ENCODE data around the gene CAND2. TPM values are rescaled to one million over a fixed set of nuclear protein-coding genes. Genes with fewer than 3 reads are reported as not detected.

CAND2 gene
- total RNA-seq (2014; rRNA removed): 0.90 and 2.1 TPM in 2 replicates
- 1.6 TPM for polyA plus RNA-seq (2012)

DNA sequence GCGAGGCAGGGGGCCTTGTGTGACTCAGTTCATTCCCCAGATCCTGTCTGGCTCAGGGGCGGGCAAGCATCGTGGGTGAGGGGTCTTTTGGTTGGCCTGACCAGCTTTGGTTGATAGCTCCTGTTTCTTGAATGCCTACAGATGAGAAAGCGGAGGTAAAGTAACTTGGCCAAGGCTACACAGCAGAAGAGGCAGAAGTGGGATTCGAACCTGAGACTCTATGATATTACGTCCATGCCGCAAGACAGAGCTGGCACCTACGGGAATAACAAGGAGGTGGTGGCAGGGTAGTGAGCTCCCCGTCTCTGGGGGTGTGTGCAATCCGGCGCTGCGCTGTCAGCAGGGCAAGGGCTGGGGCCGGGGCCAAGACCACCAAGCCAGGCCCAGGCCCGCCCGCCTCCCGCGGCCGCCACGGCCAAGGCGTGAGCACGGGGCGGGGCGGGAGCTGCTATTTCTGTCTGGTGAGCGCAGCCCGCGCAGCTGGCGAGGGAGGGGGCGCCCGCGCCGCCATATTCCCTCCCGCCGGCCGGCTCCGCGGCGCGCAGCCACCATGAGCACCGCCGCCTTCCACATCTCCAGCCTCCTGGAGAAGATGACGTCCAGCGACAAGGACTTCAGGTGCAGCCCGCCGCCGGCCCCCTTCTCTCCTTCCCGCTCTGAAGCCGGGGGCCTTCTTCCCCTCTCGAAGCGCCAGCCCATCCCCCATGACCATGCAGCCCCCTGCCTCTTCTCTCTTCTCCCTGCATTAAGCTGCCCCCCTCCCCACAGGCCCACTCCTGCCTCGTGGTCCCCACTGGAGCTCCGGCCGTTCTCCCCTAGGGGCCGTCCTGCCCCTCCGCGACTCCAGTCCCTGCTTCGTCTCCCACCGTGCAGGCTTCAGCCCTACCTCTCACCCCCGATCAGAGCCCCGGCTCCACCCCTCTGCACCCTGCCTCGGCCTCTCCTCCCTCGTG is at the start of gene CAND2:
TSS of gene CAND2 (plus strand) at position 510 of the 953 bp plus-strand sequence. CDS start at position 551, 41 bp downstream.
- DNase-seq (ENCODE audit: low read depth): peak; percentile 12

DNA sequence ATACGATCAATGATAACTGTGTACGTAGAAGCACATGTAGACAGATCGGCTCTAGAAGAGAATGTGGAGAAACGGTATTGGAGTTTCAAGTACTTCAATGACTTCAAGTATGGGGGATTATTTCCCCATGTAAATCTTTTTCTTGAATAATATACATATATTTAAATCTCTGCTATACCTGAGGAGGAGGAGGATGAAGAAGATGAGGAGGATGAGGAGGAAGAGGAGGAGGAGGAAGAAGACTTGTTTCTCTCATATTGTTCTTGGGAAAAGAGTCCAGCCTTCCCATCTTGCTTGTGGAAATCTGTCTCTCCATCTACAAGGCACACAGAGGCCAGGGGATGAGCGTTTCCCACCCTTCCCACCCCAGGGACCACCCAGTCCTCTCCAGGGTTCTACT is 48.0 kb upstream of the CAND2 start:
- no peak for DNase-seq (ENCODE audit: low read depth)

DNA sequence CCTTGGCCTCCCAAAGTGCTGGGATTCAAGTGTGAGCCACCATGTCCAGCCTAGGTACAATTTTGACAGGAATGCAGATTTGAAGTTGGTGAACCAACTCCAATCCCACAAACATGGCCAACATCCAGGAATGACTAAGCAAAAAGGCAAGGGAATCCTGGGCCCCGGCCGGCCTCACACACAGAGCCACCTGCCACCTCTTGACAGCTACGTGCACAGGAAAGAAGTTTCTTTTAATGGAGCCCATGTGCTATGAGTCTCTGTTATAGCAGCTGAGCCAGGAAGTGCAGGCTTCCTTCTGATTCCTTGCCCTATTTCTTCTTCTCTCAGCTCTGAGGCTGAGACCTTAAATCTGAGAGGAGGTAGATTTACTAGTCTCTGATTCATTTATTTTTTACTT is 46.3 kb upstream of the CAND2 start:
- DNase-seq (ENCODE audit: low read depth): peak; percentile 89

- peak; percentile 84 for DNase-seq (ENCODE audit: low read depth)
Observed at GRCh38 chr3:12750658-12751071, 45.8 kb upstream of the CAND2 start.

DNA sequence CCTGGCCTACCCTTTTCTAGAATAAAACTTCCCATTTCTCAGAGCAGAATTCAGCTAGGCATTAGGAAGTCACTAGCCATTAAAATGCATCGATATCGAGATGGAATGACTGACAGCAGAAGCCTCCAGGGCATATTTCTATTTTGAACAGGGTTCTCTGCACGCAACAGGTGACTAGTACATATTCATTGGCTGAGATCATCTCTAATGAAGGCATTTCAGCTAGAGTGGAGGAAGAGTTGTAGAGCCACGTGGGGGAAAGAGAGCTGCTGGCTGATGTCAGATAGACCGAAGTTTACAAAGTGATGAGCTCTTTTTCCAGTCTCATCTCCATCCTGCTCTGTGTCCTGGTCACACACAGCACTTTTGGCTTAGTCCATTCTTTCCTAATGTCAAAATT is 44.9 kb upstream of the CAND2 start:
- DNase-seq (ENCODE audit: low read depth): no peak

DNA sequence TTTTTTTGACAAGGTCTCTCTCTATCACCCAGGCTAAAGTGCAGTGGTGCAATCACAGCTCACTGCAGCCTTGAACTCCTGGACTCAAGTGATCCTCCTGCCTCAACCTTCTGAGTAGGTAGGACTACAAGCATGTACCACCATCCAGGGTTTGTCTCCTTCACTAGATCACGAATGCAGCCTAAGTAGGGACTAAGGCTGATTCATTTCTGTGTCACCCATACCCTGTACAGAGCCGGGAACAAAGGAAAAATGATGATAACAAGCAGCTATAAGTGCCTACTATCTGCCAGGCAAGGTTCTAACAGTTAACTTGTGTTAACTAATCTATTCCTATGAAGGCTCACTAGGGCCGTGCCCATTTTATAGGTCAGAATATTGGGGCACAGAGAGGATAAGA is 44.4 kb upstream of the CAND2 start:
- no peak for DNase-seq (ENCODE audit: low read depth)

DNA sequence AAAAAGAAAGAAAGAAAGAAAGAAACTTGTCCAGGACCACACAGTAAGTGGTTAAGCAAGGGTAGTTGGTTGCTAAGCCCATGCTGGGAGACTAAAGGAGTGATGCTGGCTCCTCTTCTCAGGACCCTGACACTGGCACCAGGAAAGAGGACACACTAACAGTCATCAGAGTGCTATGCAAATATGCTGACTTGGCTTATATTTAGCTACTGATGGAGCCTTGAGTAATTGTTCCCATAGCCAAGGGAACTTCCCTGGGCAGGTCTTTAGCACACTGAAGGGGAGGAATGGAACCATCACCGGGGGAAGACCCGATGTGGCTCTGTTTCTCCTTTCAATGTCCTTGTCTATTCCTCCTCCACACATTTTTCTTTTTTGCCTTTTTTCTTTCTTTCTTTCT is 43.7 kb upstream of the CAND2 start:
- DNase-seq (ENCODE audit: low read depth): no peak

GRCh38 chr3:12753275-12754028 is 43.0 kb upstream of the CAND2 start:
- DNase-seq (ENCODE audit: low read depth): no peak

- no peak for DNase-seq (ENCODE audit: low read depth)
Observed at GRCh38 chr3:12754313-12754712, 42.2 kb upstream of the CAND2 start.

DNA sequence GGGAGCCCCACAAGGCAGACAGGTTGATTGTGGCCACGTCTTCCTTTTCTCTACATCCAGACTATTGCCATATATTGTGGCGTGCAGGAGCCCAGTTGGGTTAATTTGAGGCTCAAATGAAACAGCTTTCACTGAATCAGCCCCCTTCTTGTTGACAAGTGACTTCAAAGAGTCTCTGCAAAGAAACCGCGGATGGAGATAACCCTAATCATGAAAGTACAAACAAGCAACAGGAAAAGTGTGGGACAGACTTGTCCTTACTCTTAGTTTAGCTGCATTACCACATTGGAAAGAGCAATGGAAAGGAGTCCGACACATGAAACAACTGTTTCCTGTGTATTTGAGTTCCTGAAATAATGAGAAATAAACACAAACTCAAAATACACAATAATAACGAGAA is 40.7 kb upstream of the CAND2 start:
- DNase-seq (ENCODE audit: low read depth): no peak

DNA sequence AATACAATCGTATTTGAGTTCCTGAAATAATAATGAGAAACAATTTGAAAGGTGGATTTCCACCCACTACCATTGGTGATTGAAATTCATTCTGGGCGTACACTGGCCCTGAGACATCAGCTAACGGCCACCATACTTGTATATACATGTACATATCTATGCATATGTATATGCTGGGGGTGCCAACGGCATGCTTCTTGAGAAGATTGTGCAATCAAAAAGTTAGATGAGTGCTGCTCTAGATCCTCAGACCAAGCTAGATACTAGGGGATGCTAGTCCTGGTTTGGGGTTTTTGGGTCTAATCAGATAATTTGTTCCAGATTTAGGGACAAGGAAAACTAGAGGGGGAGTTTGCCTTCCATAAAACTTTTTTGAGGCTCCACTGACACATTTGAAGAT is 40.3 kb upstream of the CAND2 start:
- DNase-seq (ENCODE audit: low read depth): no peak

- DNase-seq (ENCODE audit: low read depth): no peak
Observed at GRCh38 chr3:12756635-12757034, 39.8 kb upstream of the CAND2 start.

DNA sequence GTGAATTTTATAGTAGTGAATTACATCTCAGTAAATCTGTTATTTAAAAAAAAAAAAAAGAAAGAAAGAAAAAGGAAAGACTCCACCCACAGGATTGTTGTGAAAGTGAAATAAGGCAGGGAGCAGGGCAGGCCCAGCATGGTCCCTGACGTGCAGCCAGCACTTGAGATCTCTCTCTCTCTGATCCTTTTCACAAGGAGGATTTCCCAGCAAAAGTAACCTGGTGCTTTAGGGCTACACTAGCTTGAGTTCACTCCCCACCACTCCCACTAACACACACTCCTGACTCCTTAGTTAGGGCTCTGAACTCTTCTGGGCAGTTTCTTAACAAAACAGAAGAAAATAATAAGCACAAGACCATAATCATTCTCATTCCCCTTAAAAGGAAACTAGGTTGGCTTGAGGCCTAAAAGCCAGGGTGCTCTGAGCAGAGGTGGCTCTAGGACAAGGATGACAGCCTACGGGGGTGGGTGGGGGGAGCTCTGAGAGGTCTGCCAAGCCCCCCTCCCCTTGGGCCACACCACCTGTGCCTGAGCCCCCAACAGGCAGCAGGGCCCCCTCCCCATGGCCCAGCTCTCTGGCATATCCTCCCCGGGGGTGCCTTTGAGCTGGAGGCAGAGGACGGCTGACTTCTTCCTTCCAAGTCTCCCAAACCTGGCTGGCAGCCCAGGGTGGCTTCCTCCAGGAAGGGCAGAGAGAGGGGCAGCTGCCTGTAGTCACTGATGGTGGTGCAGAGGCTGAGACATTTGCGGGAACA is 38.3 kb upstream of the CAND2 start:
- DNase-seq (ENCODE audit: low read depth): peak; percentile 43

GRCh38 chr3:12759097-12759679 is 37.3 kb upstream of the CAND2 start, which contains the start of gene TMEM40:
TMEM40 (minus strand) TSS chr3:12759259; CDS start chr3:12749832, 9,427 bp downstream.
- DNase-seq (ENCODE audit: low read depth): no peak

DNA sequence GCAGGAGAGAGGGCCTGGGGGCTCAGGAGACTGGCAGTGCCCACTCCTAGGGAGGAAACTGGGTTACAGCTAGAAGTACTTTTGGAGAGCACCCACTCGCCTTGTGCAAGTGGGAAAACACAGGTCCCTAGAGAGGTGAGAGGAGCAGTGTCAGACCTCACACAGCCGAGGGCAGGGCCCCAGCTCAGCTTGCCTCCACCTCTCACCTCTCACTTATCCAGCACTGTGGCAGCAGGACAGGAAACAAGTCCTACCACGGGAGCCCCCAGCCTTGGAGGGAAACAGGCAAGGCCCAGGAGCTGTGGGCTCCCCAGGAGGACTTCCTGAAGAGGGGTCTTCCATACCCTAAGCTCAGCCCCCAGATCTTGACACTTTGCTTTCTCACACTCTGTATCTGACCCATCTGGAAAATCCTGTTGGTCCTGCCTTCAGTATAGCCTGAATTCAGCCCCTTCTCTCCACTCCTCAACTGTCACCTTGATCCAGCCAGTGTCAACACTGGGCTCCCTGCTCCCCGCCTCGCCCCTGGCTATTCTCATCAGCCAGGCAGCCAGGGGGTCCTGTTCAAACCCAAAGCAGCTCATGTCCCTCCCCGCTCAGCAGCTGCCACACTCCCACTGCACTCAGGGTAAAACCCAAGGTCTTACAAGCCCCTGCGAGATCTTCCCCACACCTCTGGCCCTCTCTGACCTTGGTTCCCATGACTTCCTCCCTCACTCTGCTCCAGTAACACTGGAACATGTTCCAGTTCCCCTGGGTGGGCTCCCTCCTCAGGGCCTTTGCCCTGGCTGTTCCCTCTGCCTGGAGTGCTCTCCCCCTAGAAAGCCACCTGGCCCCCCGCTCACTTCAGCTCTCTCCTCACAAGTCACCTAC is 36.6 kb upstream of the CAND2 start:
- no peak for DNase-seq (ENCODE audit: low read depth)

GRCh38 chr3:12764171-12764776 is 32.2 kb upstream of the CAND2 start:
- DNase-seq (ENCODE audit: low read depth): no peak

GRCh38 chr3:12766541-12766940 is 29.9 kb upstream of the CAND2 start:
- DNase-seq (ENCODE audit: low read depth): no peak

DNA sequence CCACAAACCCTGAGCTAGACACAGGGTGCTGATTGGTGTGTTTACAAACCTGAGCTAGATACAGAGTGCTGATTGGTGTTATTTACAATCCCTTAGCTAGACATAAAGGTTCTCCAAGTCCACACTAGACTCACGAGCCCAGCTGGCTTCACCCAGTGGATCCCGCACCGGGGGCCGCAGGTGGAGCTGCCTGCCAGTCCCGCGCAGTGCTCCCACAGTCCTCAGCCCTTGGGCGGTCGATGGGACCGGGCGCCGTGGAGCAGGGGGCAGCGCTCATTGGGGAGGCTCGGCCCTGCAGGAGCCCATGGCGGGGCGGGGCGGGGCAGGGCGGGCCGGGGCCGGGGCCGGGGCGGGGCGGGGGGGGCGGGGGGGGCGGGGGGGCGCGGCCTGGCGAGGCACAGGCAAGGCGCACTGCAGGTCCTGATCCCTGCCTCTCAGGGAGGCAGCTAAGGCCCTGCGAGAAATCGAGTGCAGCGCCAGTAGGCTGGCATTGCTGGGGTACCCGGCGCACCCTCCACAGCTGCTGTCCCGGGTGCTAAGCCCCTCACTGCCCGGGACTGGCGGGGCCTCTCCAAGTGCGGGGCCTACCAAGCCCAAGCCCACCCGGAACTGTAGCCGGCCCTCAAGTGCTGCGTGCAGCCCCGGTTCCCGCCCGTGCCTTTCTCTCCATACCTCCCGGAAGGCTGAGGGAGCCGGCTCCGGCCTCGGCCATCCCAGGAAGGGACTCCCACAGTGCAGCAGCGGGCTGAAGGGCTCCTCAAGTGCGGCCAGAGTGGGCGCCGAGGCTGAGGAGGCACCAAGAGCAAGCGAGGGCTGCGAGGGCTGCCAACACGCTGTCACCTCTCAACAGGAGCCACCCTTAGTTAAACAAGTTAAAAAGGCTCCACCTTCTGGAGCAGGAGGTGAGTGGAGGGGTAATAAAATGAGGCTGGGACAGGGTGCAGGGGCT is 27.6 kb upstream of the CAND2 start:
- no peak for DNase-seq (ENCODE audit: low read depth)

DNA sequence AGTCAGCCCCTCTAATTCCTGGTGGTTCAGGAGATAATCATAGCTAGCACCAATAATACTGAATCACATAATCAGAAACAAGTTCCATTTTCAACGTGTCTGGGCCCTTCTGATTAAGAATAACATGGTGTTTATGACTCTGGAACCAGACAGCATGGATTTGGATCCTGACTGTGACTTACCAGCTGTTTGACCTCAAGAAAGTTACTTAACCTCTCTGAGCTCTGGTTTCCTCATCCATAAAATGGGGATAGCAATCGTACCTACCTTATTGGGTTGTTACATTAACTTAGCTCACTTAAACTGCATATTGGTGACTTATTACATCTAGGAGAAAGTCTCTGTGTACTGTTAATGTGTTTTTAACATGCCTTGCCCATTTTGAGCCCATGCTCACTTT is 26.7 kb upstream of the CAND2 start:
- DNase-seq (ENCODE audit: low read depth): no peak

Measured in LHCN-M2 (cell line).